HCT116 (cell line): ENCODE measurements around the gene EEPD1. TPM values are rescaled to one million over a fixed set of nuclear protein-coding genes. Genes with fewer than 3 reads are reported as not detected.

Experiments
- ATAC-seq: fragments of 200-7000 bp; cut with Tn5 transposase; 2 replicates; pipeline ENCODE4 v1.9.1; 2020; ENCODE audit warnings: mild to moderate bottlenecking, moderate library complexity
- BruUV-seq: library from RNA; stranded (reverse); fragments of 400-500 nt; replicated peaks from 2 replicates; lab custom pipeline; 2021; lab: Mats Ljungman, UMichigan
- CTCF ChIA-PET: fragments of 300-600 bp; sonication (Branson Sonifier 250); formaldehyde crosslinking; loops from one replicate; lab custom pipeline; 2021; ENCODE audit warnings: antibody characterized with exemption; lab: Charles Lee
- POLR2A ChIA-PET: fragments of 300-600, 350-600 bp; sonication (Branson Sonifier 250); formaldehyde crosslinking; loops from one replicate; lab custom pipeline; 2021; ENCODE audit warnings: antibody characterized with exemption; lab: Charles Lee
- RAD21 ChIA-PET, 2 experiments: fragments of 300-600 bp; sonication (Branson Sonifier 250); formaldehyde crosslinking; loops; one replicate each; lab custom pipeline; 2023; ENCODE audit warnings: low total read pairs in 2 of 2; ENCODE audit not compliant: uncharacterized antibody in 2 of 2, unreplicated experiment in 2 of 2, low non-redundant PET in 1 of 2; lab: Charles Lee
- DNase-seq: peaks from one replicate; pipeline ENCODE4 v3.0.0-alpha.2; 2010; ENCODE audit warnings: low read depth, low spot score
- H2AFZ ChIP-seq: fragments of 200-600 bp; shearing (Covaris generic), sonication (generic); 2 replicates; pipeline ENCODE4 v1.6.1; 2017; ENCODE audit warnings: low read depth, mixed run types, mixed read lengths, antibody characterized with exemption, low read length; ENCODE audit not compliant: poor library complexity, severe bottlenecking
- H3K27ac ChIP-seq: 2 replicates; pipeline ENCODE4 v1.5.1; 2012; ENCODE audit warnings: low read depth, low read length
- H3K27me3 ChIP-seq: fragments of 200-600 bp; sonication (generic); 2 replicates; pipeline ENCODE4 v1.6.1; 2016; ENCODE audit warnings: mixed run types, low read length, mixed read lengths; ENCODE audit not compliant: insufficient read depth
- H3K36me3 ChIP-seq, 2 experiments: fragments of 200-500 bp in 1 of 2; fragments of 200-600 bp in 1 of 2; sonication (Bioruptor generic) in 1 of 2; sonication (generic) in 1 of 2; 2 replicates each; pipeline versions ENCODE4 v1.5.1 to v1.6.1; 2014 to 2016; ENCODE audit warnings: low read length in 2 of 2, inconsistent platforms in 1 of 2, mixed read lengths in 1 of 2, mixed run types in 1 of 2; ENCODE audit not compliant: insufficient read depth in 2 of 2, control insufficient read depth in 1 of 2
- H3K4me1 ChIP-seq, 2 experiments: fragments of 200-600 bp in 1 of 2; sonication (generic) in 1 of 2; 2 replicates each; pipeline versions ENCODE4 v1.5.1 to v1.6.1; 2012 to 2017; ENCODE audit warnings: low read length in 2 of 2, inconsistent platforms in 1 of 2, mild to moderate bottlenecking in 1 of 2, mixed read lengths in 1 of 2, mixed run types in 1 of 2, moderate library complexity in 1 of 2; ENCODE audit not compliant: insufficient read depth in 2 of 2, control insufficient read depth in 1 of 2
- H3K4me2 ChIP-seq: fragments of 200-600 bp; sonication (generic); 2 replicates; pipeline ENCODE4 v1.6.1; 2017; ENCODE audit warnings: mixed run types, low read length, mixed read lengths
- H3K4me3 ChIP-seq, 2 experiments: fragments of 200-600 bp in 1 of 2; sonication (generic) in 1 of 2; replicated peaks in 1 of 2; 2 replicates each; pipeline ENCODE4 v1.5.1; 2011 to 2016; ENCODE audit warnings: low read length in 2 of 2, control low read depth in 1 of 2, low read depth in 1 of 2, mild to moderate bottlenecking in 1 of 2, mixed read lengths in 1 of 2, mixed run types in 1 of 2
- H3K79me2 ChIP-seq: fragments of 200-600 bp; sonication (generic); 2 replicates; pipeline ENCODE4 v1.6.1; 2017; ENCODE audit warnings: mild to moderate bottlenecking, mixed run types, low read length, moderate library complexity, mixed read lengths; ENCODE audit not compliant: insufficient read depth
- H3K9ac ChIP-seq: fragments of 200-600 bp; sonication (generic); 2 replicates; pipeline ENCODE4 v1.6.1; 2016; ENCODE audit warnings: low read length, mixed read lengths
- H3K9me2 ChIP-seq: fragments of 200-600 bp; sonication (generic), shearing (Covaris generic); 2 replicates; pipeline ENCODE4 v1.6.1; 2017; ENCODE audit warnings: mixed run types, mild to moderate bottlenecking, moderate library complexity; ENCODE audit not compliant: insufficient read depth
- H3K9me3 ChIP-seq, 2 experiments: fragments of 200-500 bp in 1 of 2; fragments of 200-600 bp in 1 of 2; sonication (Bioruptor generic) in 1 of 2; sonication (generic) in 1 of 2; 2 replicates each; pipeline ENCODE4 v1.6.1; 2014 to 2017; ENCODE audit warnings: low read length in 2 of 2, mixed read lengths in 2 of 2, inconsistent platforms in 1 of 2, low read depth in 1 of 2, mild to moderate bottlenecking in 1 of 2, mixed run types in 1 of 2, moderate library complexity in 1 of 2; ENCODE audit not compliant: control insufficient read depth in 1 of 2, insufficient read depth in 1 of 2
- H4K20me1 ChIP-seq: fragments of 200-600 bp; sonication (generic), shearing (Covaris generic); 2 replicates; pipeline ENCODE4 v1.6.1; 2017; ENCODE audit warnings: mixed run types, mild to moderate bottlenecking, moderate library complexity; ENCODE audit not compliant: insufficient read depth
- ATF3 ChIP-seq: IDR thresholded peaks from 2 replicates; pipeline ENCODE4 v1.6.1; 2012
- EZH2 ChIP-seq: fragments of 200-600 bp; sonication (generic); IDR thresholded peaks from 2 replicates; pipeline ENCODE4 v1.6.1; 2017; ENCODE audit warnings: antibody characterized with exemption, mixed run types
- FOSL1 ChIP-seq: IDR thresholded peaks from 2 replicates; pipeline ENCODE4 v1.6.1; 2012; ENCODE audit warnings: low read depth
- SIN3A ChIP-seq: IDR thresholded peaks from 2 replicates; pipeline ENCODE4 v1.6.1; 2012; ENCODE audit warnings: low read depth
- SP1 ChIP-seq: IDR thresholded peaks from 2 replicates; pipeline ENCODE4 v1.6.1; 2012; ENCODE audit warnings: low read depth
- ZFX ChIP-seq: fragments of 450-650 bp; IDR thresholded peaks from 2 replicates; pipeline ENCODE4 v1.6.1; 2017
- intact Hi-C: fragments of 100-400 bp; cut with micrococcal nuclease; formaldehyde crosslinking; loops from 2 replicates; pipeline ENCODE4 v1.10.0; 2022
- total RNA-seq: library from RNA; stranded (reverse); gene quantifications from one replicate; pipeline ENCODE4 v1.2.1, GENCODE V29; 2021; ENCODE audit not compliant: unreplicated experiment
- TF ChIP-seq, protein P1 (sequence below): IDR thresholded peaks from 2 replicates; pipeline ENCODE4 v1.6.1; 2011; ENCODE audit warnings: mild to moderate bottlenecking, low read length, moderate library complexity; ENCODE audit not compliant: insufficient replicate concordance; ENCODE audit errors: extremely low read depth

The EEPD1 gene
- total RNA-seq, 1 experiment from 2014 or later = 4.2 TPM

DNA sequence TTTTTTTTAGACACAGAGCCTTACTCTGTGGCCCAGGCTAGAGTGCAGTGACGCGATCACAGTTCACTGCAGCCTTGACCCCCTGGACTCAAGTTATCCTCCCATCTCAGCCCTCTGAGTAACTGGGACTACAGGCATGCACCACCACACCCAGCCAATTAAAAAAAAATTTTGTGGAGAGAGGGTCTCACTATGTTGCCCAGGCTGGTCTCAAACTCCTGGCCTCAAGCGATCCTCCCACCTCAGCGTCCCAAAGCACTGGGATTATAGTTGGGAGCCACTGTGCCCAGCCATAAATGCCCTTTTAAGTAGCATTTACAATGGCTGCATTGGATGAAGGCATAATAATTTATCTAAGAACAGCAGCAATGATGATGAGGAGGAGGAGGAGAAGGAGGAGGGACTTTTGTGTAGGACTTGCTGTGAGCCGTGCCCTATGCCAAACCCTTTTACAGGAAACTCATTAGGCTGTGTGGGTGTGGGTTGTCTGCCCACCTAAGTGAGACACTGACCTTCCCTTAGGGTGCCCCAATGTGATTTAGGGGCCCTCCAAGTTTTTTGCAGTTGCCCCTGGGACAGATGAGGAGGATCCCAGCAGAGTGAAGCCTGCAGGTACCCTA, 51.1 kb downstream of the EEPD1 start (continued):
- TF ChIP-seq EZH2 (no peak), ATF3 (no peak)
- TF ChIP-seq, protein P1, sequence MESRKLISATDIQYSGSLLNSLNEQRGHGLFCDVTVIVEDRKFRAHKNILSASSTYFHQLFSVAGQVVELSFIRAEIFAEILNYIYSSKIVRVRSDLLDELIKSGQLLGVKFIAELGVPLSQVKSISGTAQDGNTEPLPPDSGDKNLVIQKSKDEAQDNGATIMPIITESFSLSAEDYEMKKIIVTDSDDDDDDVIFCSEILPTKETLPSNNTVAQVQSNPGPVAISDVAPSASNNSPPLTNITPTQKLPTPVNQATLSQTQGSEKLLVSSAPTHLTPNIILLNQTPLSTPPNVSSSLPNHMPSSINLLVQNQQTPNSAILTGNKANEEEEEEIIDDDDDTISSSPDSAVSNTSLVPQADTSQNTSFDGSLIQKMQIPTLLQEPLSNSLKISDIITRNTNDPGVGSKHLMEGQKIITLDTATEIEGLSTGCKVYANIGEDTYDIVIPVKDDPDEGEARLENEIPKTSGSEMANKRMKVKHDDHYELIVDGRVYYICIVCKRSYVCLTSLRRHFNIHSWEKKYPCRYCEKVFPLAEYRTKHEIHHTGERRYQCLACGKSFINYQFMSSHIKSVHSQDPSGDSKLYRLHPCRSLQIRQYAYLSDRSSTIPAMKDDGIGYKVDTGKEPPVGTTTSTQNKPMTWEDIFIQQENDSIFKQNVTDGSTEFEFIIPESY = no peak
- TF ChIP-seq, all 23 proteins: peak for 0

DNA sequence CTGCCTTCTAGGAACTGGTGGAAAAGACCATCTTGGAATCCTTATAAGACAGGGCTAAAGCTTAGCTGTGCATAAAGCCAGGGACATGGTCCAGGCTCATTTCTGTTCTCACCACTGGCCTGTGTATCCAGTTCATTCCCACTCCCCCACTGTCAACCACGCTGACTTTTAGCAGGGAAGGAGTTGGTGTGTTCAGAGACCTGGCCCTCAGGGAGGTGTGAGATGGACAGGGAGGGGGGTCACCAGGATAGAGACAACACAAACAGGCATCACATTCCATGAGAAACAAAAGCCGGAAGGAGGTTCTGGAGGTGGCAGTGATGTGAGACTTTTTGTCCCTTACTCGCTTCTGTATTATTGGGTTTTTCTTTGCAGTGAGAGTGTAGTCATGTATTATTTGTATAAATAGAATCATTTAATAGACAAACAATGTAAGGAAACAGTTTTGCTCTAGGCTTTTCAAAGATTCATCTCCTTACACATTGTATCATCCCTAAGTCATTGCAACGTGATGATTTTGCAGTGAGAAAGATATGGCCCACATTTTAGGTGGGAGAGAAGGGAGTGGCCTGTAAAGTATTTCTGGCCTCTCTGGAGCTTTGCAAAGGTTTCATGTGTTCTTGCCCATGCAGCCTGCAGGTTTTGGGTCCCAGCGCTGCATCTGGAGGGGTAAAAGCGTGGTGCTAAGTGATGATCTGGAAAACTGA, 52.0 kb downstream of the EEPD1 start:
- H3K79me2 ChIP-seq = no peaks in the 10 kb centered on the region
- TF ChIP-seq SIN3A (no peak), SP1 (no peak), EZH2 (no peak), FOSL1 (no peak), ZFX (no peak), ATF3 (no peak)
- no peaks in the 10 kb centered on the region for H3K9me3 ChIP-seq
- H4K20me1 ChIP-seq = no peaks in the 10 kb centered on the region
- ATAC-seq (no peak), DNase-seq (no peak)
- intact Hi-C loops = no loop called here
- H2AFZ ChIP-seq = no peak overlapping the region
- H3K27me3 ChIP-seq = no peaks in the 10 kb centered on the region
- no peaks in the 10 kb centered on the region for H3K36me3 ChIP-seq
- no peak overlapping the region for H3K4me3 ChIP-seq
- peaks cover 3 to 14% of the 10 kb centered on the region in 2 experiments; a peak in 2 of 4 replicates for H3K4me1 ChIP-seq
- ChIA-PET RAD21 (no interaction called here), CTCF (no interaction called here), POLR2A (no interaction called here)
- H3K9ac ChIP-seq = no peak overlapping the region
- no peaks in the 10 kb centered on the region for H3K9me2 ChIP-seq
- BruUV-seq = no TSS peak
- H3K27ac ChIP-seq = no peak overlapping the region
- H3K4me2 ChIP-seq = no peak overlapping the region
